OCI-LY7 (cell line): ENCODE measurements around the gene LRPAP1. TPM values are rescaled to one million over a fixed set of nuclear protein-coding genes. Genes with fewer than 3 reads are reported as not detected.
"Not testable (repeated sequence)": the region's sequence is repeated elsewhere in the genome, so short reads cannot be mapped to it uniquely, and the experiment has no call there.

ENCODE experiments used
- BruUV-seq: library from RNA; stranded (reverse); fragments of 400-500 nt; replicated peaks from 2 replicates; lab custom pipeline; 2021; lab: Mats Ljungman, UMichigan
- CTCF ChIA-PET: fragments of 300-600 bp; sonication (Branson Sonifier 250); formaldehyde crosslinking; loops from one replicate; lab custom pipeline; 2022; ENCODE audit warnings: antibody characterized with exemption; ENCODE audit not compliant: unreplicated experiment; lab: Charles Lee
- POLR2A ChIA-PET: fragments of 300-600 bp; sonication (Branson Sonifier 250); formaldehyde crosslinking; loops from one replicate; lab custom pipeline; 2022; ENCODE audit warnings: antibody characterized with exemption; lab: Charles Lee
- DNase-seq: peaks from one replicate; pipeline ENCODE4 v3.0.0-alpha.2; 2015; ENCODE audit warnings: low spot score
- H2AFZ ChIP-seq: fragments of 200-600 bp; sonication (generic), shearing (Covaris generic); 2 replicates; pipeline ENCODE4 v1.6.1; 2014; ENCODE audit warnings: mild to moderate bottlenecking, antibody characterized with exemption, low read length, moderate library complexity
- H3K27ac ChIP-seq: fragments of 200-600 bp; sonication (generic); 2 replicates; pipeline ENCODE4 v1.5.1; 2014; ENCODE audit warnings: mixed run types, low read depth, mild to moderate bottlenecking, moderate library complexity, low read length, inconsistent platforms; ENCODE audit not compliant: poor library complexity, severe bottlenecking
- H3K36me3 ChIP-seq: fragments of 200-600 bp; sonication (generic); 2 replicates; pipeline ENCODE4 v1.6.1; 2014; ENCODE audit warnings: mild to moderate bottlenecking, antibody characterized with exemption, low read length, moderate library complexity, mixed read lengths; ENCODE audit not compliant: insufficient read depth
- H3K4me1 ChIP-seq: fragments of 200-600 bp; sonication (generic); 2 replicates; pipeline ENCODE4 v1.5.1; 2014; ENCODE audit warnings: mild to moderate bottlenecking, low read length; ENCODE audit not compliant: insufficient read depth, poor library complexity, severe bottlenecking
- H3K4me2 ChIP-seq: fragments of 200-600 bp; sonication (generic); 2 replicates; pipeline ENCODE4 v1.6.1; 2014; ENCODE audit warnings: mild to moderate bottlenecking, low read length
- H3K4me3 ChIP-seq: fragments of 200-600 bp; sonication (generic); 2 replicates; pipeline ENCODE4 v1.5.1; 2014; ENCODE audit warnings: mild to moderate bottlenecking, low read depth, low read length; ENCODE audit not compliant: poor library complexity, severe bottlenecking
- H3K79me2 ChIP-seq: fragments of 200-600 bp; sonication (generic); 2 replicates; pipeline ENCODE4 v1.6.1; 2016; ENCODE audit warnings: low read depth, mild to moderate bottlenecking, low read length, moderate library complexity, mixed read lengths; ENCODE audit not compliant: insufficient read depth
- H3K9me2 ChIP-seq: fragments of 200-600 bp; sonication (generic); 2 replicates; pipeline ENCODE4 v1.6.1; 2016; ENCODE audit warnings: mild to moderate bottlenecking, low read length, mixed read lengths; ENCODE audit not compliant: insufficient read depth
- H3K9me3 ChIP-seq: fragments of 200-600 bp; sonication (generic); 2 replicates; pipeline ENCODE4 v1.6.1; 2014; ENCODE audit warnings: mild to moderate bottlenecking, mixed run types, low read length, mixed read lengths
- H4K20me1 ChIP-seq: fragments of 200-600 bp; sonication (generic); 2 replicates; pipeline ENCODE4 v1.6.1; 2014; ENCODE audit warnings: mild to moderate bottlenecking, antibody characterized with exemption, low read length, moderate library complexity, mixed read lengths; ENCODE audit not compliant: insufficient read depth
- intact Hi-C: fragments of 100-400 bp; cut with micrococcal nuclease; formaldehyde crosslinking; loops from one replicate; pipeline ENCODE4 v1.10.0; 2022; ENCODE audit not compliant: unreplicated experiment
- total RNA-seq, 2 experiments: library from RNA; depleted of rRNA in 1 of 2; stranded (reverse); fragments of >200 nt in 1 of 2; shearing (Covaris generic) in 1 of 2; gene quantifications; 2 replicates each; pipeline ENCODE4 v1.2.3, GENCODE V29; 2014 to 2022

Gene LRPAP1
- total RNA-seq, 2 experiments from 2014 or later, result 46.2 to 54.7 TPM

- POLR2A ChIA-PET, DNase-seq: not testable (repeated sequence)
Observed at GRCh38 chr4:3555459-3556070, 23.3 kb upstream of the LRPAP1 start.

GRCh38 chr4:3551366-3551765, 19.1 kb upstream of the LRPAP1 start:
- CTCF ChIA-PET, H3K36me3 ChIP-seq, H3K9me3 ChIP-seq, POLR2A ChIA-PET, H3K27ac ChIP-seq, H3K79me2 ChIP-seq, H3K4me2 ChIP-seq, BruUV-seq, H2AFZ ChIP-seq, H3K9me2 ChIP-seq, H4K20me1 ChIP-seq, H3K4me3 ChIP-seq, intact Hi-C loops, H3K4me1 ChIP-seq, DNase-seq: not testable (repeated sequence)

More at GRCh38 chr4:3555459-3556070, 23.3 kb upstream of the LRPAP1 start:
- H3K9me2 ChIP-seq, H3K9me3 ChIP-seq, H3K4me3 ChIP-seq, H4K20me1 ChIP-seq, H3K4me2 ChIP-seq, H3K4me1 ChIP-seq, intact Hi-C loops, H3K79me2 ChIP-seq, CTCF ChIA-PET, BruUV-seq, H3K27ac ChIP-seq, H2AFZ ChIP-seq, H3K36me3 ChIP-seq: not testable (repeated sequence)

DNA sequence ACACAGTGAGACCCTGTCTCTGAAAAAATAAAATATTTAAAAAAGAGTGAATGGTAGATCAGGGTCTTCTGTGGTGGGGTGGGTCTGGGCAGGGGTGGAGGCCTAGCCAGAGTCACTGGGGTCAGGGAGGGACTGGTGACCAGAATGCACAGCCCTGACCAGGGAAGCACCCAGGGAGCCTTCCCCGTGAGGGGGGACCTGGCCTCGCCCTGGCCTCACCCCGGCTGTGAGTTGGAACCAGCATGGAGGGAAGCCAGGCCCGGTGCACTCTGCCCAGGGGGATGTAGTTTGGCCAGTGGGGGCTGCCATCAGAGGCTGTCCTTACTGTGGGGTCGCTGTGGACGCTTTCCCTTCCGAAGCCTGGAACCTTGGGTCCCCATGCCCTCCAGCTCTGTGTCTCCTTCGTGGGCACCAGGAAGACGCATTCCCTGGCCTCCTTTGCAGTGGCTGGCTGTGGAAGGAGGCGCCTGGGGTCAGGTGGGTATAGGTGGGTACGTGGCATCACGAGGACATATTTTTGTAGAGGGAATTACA, 18.6 kb upstream of the LRPAP1 start:
- H3K4me1 ChIP-seq, H3K4me3 ChIP-seq, H3K79me2 ChIP-seq, DNase-seq, intact Hi-C loops, H3K4me2 ChIP-seq, H2AFZ ChIP-seq, H3K36me3 ChIP-seq, H3K27ac ChIP-seq, CTCF ChIA-PET, H4K20me1 ChIP-seq, H3K9me3 ChIP-seq, POLR2A ChIA-PET, BruUV-seq, H3K9me2 ChIP-seq: not testable (repeated sequence)

DNA sequence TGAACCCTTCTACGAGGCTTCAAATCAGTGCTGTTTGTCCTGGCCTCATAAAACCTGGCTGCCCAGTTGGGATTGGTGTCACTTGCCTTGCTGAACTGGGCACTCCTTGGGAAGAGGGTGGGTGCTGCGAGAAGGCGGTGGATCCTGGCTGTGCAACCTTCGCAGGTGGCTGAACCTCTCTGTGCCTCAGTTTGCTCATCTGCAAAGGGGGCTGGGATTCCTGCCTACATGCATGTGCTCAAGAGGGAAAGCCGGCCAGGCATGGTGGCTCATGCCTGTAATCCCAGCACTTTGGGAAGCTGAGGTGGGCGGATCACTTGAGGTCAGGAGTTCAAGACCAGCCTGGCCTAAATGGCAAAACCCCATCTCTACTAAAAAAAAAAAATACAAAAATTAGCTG, 17.8 kb upstream of the LRPAP1 start:
- H3K4me1 ChIP-seq, H2AFZ ChIP-seq, CTCF ChIA-PET, H3K4me2 ChIP-seq, H4K20me1 ChIP-seq, H3K36me3 ChIP-seq, H3K27ac ChIP-seq, POLR2A ChIA-PET, H3K79me2 ChIP-seq, intact Hi-C loops, H3K4me3 ChIP-seq, BruUV-seq, DNase-seq, H3K9me3 ChIP-seq, H3K9me2 ChIP-seq: not testable (repeated sequence)

- DNase-seq, POLR2A ChIA-PET: not testable (repeated sequence)
Observed at GRCh38 chr4:3549694-3550001, 17.4 kb upstream of the LRPAP1 start.

GRCh38 chr4:3548991-3549693, 16.9 kb upstream of the LRPAP1 start:
- not testable (repeated sequence) for DNase-seq

More at GRCh38 chr4:3549694-3550001, 17.4 kb upstream of the LRPAP1 start:
- CTCF ChIA-PET, H4K20me1 ChIP-seq, H3K79me2 ChIP-seq, H3K4me1 ChIP-seq, H3K9me2 ChIP-seq, H3K4me3 ChIP-seq, H3K27ac ChIP-seq, H3K4me2 ChIP-seq, H3K36me3 ChIP-seq, intact Hi-C loops, BruUV-seq, H2AFZ ChIP-seq, H3K9me3 ChIP-seq: not testable (repeated sequence)

More at GRCh38 chr4:3548991-3549693, 16.9 kb upstream of the LRPAP1 start:
- POLR2A ChIA-PET, H3K4me2 ChIP-seq, BruUV-seq, H3K9me2 ChIP-seq, H3K27ac ChIP-seq, H3K79me2 ChIP-seq, intact Hi-C loops, H3K9me3 ChIP-seq, H3K36me3 ChIP-seq, H3K4me1 ChIP-seq, H2AFZ ChIP-seq, H4K20me1 ChIP-seq, H3K4me3 ChIP-seq, CTCF ChIA-PET: not testable (repeated sequence)
